ES-I3 (cell line): ENCODE measurements around the gene LAMC1.

Source experiments
- H3K36me3 ChIP-seq: 2 replicates; pipeline ENCODE4 v1.6.1; 2013; ENCODE audit warnings: mild to moderate bottlenecking, low read length, control low read depth, moderate library complexity; ENCODE audit not compliant: insufficient read depth
- H3K4me1 ChIP-seq: 2 replicates; pipeline ENCODE4 v1.6.1; 2013; ENCODE audit warnings: mild to moderate bottlenecking, control low read depth, low read length; ENCODE audit not compliant: insufficient read depth
- H3K9ac ChIP-seq: 2 replicates; pipeline ENCODE4 v1.6.1; 2013; ENCODE audit warnings: low read depth, mild to moderate bottlenecking, low read length, moderate library complexity
- H3K9me3 ChIP-seq: 2 replicates; pipeline ENCODE4 v1.6.1; 2013; ENCODE audit warnings: mild to moderate bottlenecking, low read length, moderate library complexity; ENCODE audit not compliant: control insufficient read depth, insufficient read depth

LAMC1 gene

GRCh38 chr1:183191833-183192232 lies 168.6 kb downstream of the LAMC1 start:
- Histone ChIP-seq H3K4me1 (peaks cover 15% of the 10 kb centered on the region), H3K36me3 (no peaks in the 10 kb centered on the region), H3K9ac (no peak overlapping the region), H3K9me3 (no peaks in the 10 kb centered on the region)

GRCh38 chr1:183193963-183194525 lies 170.8 kb downstream of the LAMC1 start:
- H3K4me1 ChIP-seq = peaks cover 22% of the 10 kb centered on the region
- no peaks in the 10 kb centered on the region for H3K9me3 ChIP-seq
- no peak overlapping the region for H3K9ac ChIP-seq
- no peaks in the 10 kb centered on the region for H3K36me3 ChIP-seq

GRCh38 chr1:183194527-183195141 lies 171.4 kb downstream of the LAMC1 start:
- Histone ChIP-seq H3K9me3 (no peaks in the 10 kb centered on the region), H3K36me3 (no peaks in the 10 kb centered on the region), H3K4me1 (peaks cover 22% of the 10 kb centered on the region), H3K9ac (no peak overlapping the region)

GRCh38 chr1:183195142-183195574 lies 171.9 kb downstream of the LAMC1 start:
- H3K9me3 ChIP-seq = no peaks in the 10 kb centered on the region
- H3K36me3 ChIP-seq = no peaks in the 10 kb centered on the region
- peaks cover 22% of the 10 kb centered on the region for H3K4me1 ChIP-seq
- no peak overlapping the region for H3K9ac ChIP-seq
